ENCODE measurements around the gene MOB4.

GRCh38 chr2:197504000-197504399 is 11.9 kb upstream of the MOB4 start:
- no peak for TF ChIP-seq POLR2A (IDR thresholded peaks at IDR 0.05)
- TF ChIP-seq, protein P1, sequence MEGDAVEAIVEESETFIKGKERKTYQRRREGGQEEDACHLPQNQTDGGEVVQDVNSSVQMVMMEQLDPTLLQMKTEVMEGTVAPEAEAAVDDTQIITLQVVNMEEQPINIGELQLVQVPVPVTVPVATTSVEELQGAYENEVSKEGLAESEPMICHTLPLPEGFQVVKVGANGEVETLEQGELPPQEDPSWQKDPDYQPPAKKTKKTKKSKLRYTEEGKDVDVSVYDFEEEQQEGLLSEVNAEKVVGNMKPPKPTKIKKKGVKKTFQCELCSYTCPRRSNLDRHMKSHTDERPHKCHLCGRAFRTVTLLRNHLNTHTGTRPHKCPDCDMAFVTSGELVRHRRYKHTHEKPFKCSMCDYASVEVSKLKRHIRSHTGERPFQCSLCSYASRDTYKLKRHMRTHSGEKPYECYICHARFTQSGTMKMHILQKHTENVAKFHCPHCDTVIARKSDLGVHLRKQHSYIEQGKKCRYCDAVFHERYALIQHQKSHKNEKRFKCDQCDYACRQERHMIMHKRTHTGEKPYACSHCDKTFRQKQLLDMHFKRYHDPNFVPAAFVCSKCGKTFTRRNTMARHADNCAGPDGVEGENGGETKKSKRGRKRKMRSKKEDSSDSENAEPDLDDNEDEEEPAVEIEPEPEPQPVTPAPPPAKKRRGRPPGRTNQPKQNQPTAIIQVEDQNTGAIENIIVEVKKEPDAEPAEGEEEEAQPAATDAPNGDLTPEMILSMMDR (IDR thresholded peaks at IDR 0.05): no peak
- TF ChIP-seq EP300 (IDR thresholded peaks at IDR 0.05; ENCODE audit: low read depth): no peak
- no peak for TF ChIP-seq POLR2AphosphoS5 (IDR thresholded peaks at IDR 0.05)

All from transverse colon (tissue), 4 donors.